GM18519 (cell line): ENCODE results near the gene GTPBP8.
A peak's percentile ranks its signal among the peaks of the same experiment; 100 is the strongest.
"Not testable (repeated sequence)": the region's sequence is repeated elsewhere in the genome, so short reads cannot be mapped to it uniquely, and the experiment has no call there.

Experiments used
- ATAC-seq: cut with Tn5 transposase; IDR thresholded peaks from one replicate; pipeline ENCODE4 v1.9.1; 2021; ENCODE audit warnings: mild to moderate bottlenecking, moderate library complexity; ENCODE audit not compliant: unreplicated experiment, low FRiP score

Gene GTPBP8

DNA sequence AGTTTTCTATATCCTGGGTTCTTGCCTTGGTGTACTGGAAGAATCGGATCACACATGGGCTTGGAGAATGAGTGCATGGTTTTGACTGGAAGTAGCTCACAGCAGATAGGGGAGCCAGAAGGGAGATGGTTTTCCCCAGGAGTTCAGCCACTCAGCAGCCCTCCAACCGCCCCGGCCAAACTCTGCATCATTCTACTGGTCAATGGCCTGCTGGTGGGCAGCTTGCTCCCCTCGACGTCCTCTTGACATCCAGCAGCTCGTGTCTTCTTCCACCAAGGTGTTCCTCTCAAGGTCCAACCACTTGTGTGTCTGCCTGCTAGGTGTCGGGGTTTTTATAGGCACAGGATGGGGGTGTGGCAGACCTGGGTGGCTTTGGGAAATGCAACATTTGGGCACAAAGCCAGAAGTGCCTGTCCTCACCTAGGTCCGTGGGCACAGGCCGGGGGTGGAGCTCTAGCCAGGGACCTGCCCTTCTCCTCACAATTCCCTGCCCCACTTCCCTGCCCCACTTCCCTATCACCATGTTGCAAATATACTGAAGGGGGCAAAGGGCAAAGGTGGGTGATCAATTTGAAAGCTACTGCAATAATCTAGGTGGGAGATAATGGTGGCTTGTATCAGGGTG, 3.0 kb upstream of the GTPBP8 start:
- ATAC-seq: no peak

DNA sequence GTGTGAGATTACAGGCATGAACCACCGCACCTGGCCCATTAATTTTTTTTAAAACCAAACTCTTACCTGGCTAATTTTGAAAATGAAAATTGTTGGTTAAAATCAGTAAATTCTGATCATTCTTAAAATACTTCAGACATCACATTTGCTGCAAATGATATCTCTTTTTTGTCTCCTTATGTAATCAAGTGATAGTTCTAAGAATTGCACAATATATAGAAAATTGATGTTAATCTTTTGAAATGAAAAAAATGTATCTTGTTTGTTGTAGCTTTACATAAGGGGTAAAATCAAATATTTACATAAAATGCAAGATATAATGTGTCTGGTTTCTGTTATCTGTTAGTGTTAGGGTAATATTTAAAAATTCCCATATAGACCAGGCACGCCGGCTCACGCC, 5.0 kb downstream of the GTPBP8 start:
- ATAC-seq: no peak

- ATAC-seq: no peak
Measured at GRCh38 chr3:113000691-113001090, 9.9 kb downstream of the GTPBP8 start.

DNA sequence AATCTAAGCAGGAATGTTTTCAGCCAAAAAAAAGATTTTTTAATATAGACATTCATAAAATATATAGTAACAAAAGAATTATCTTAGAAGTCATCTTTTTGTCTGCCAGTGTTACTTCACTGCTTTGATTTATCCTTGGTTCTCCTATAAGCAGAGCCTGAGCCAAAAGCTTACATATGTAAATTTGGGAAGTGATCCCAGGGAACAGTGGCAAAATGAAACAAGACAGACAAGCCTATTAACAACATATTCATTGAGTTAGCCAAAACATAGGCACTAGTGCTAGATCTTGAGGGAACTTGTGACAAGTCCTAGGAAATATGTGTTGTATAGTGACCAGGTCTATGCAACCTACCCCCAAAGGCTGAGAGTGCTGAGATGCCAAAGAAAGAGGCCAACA, 11.3 kb downstream of the GTPBP8 start:
- no peak for ATAC-seq

DNA sequence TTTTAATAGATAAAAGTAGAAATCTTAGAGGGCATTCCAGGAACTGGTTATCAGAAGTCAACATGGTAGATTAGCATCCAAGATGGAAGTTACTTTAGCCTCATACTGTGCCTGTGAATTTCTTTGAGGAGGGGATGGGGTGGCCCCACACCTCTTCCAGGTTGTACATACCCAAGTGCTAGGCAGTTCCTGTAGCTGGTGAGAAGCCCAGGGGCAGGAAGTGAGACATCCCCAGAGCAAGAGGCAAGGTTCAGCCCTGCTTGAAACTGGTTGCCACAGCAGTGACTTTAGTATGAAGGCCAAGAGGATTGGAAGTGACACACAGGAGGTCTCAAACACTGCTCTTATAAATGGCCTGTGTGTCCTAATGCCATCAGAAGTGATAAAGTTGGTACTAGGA, 11.9 kb downstream of the GTPBP8 start:
- ATAC-seq: no peak

DNA sequence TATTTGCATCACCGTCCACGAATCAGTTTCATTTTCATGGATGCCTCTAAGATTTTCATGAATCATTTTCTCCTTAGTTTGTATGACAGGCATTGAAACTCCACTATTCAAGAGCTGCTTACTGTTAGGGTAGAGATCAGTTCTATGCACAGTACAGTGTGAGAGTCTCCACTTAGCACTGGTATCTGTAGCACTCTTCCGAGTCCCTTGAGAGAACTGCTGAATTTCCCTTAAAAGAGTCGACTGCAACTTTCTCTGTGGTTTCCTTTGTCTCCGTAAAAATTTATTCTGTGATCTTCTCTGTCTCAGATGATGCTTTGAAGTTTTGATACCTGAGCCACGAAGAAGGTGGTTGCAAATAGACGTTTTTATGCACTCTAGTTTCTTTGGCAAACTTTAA, 14.8 kb downstream of the GTPBP8 start:
- ATAC-seq: no peak

GRCh38 chr3:113006359-113007056, 15.7 kb downstream of the GTPBP8 start:
- no peak for ATAC-seq

GRCh38 chr3:113008117-113008516, 17.3 kb downstream of the GTPBP8 start:
- no peak for ATAC-seq

DNA sequence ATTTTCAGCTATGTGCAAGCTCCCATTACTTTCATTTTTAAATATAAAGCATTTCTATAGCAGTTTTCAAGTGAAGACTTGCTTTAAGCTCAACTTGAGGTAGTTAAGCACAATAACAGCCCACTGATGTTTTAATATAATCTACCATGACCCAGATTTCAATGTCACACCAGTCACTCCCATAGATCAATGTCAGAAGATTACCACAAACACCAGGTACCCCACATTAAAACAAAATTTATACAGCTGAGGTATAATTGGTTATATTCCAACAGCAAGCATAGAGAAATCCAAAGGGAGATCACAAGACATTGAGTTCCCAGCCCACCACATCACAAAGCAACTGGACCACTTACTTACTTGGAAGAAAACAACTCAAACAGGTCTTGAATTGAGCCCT, 22.8 kb downstream of the GTPBP8 start:
- no peak for ATAC-seq

- ATAC-seq: no peak
Measured at GRCh38 chr3:113018536-113019181, 27.9 kb downstream of the GTPBP8 start.

DNA sequence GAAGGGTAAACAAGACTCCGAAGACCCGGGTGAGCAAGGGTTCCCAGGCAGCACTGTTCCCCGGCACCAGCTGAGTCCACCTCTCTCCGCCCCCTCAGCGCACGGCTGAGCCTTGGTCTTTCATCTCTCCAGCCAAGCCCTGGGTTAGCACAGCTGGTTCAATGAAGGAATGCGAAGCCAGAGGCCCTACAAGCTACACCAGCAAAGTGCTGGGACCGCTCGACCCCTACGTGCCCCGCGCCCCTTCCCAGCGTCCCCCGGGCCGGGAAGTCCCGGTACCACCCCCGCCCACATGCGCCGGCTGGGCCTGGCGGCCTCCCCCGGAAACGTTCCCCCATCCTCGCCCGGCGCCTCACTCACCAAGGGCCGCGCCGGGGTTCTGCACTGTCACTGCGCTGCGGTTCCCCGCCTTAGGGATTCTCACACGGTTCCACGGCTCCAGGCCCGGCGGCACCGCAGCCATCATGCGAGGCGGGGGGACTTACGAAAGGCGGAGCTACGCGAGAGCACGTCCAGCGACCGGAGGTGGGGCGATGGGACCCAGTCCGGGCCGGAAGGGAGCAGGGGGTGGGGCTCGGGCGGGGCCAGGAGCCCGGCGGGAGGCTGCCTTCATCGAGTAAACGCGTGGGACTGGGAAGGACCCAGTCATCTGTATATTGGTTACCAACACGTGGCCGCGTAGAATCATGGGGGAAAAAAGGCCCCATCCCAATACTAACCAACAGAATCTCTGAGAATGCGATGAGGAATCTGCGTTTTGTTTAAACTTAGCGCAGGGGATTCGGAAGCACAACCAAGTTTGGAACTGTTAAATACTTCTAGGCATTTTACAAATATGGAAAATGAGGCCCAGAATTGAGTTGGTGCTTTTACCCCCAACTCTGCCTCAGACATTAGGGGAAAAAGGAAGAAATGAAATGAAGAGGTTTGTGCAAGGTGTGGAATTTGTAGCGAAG, 28.7 kb downstream of the GTPBP8 start:
- ATAC-seq: peak; percentile 76

- no peak for ATAC-seq
Measured at GRCh38 chr3:113021471-113021870, 30.7 kb downstream of the GTPBP8 start.

DNA sequence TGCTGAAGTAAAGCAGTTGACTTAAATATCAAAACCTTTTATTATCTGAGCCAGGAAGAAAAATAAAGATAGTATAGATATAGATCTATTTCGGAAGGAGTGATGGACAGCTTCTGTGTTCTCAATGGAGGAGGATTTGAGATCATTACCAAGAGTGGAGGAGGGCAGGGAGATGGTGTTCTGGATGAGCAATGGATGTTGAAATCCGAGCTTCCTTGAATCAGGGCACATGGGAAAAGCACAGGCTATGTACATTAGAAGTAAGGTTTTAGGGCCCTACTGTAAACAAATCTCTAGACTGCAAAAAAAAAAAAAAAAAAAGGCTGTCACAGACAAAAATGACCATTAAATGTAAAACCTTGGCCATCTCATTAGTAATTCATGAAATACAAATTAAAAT, 43.2 kb downstream of the GTPBP8 start:
- ATAC-seq: no peak

DNA sequence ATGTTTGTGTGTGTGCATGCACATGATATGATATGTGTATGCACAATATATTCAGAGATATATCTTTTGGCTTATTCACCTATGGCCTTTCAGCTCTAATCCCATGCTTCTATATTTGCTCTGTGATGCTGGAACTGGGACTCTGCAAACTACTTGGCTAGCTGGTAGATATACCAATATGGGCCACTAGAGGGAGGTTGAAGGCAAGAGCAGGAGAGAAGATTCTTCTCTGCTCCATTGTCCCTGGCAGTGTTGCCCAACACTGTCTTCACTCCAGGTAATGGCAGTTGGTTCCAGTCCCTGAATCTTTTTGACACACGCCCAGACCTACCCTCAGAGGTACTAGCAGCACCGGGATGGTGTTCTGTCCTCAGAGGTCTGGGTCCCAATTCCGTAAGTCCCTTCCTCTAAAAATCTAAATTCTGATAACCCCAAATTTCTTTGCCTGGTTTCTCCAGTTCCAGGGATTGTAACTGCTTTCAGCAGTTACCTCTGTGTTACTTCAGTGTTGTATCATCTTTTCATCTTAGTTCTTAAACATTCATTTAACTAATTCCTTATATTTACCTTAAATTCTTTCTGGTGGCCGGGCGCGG, 44.7 kb downstream of the GTPBP8 start:
- peak; percentile 51 for ATAC-seq

- ATAC-seq: no peak
Measured at GRCh38 chr3:113038328-113038727, 47.5 kb downstream of the GTPBP8 start.

DNA sequence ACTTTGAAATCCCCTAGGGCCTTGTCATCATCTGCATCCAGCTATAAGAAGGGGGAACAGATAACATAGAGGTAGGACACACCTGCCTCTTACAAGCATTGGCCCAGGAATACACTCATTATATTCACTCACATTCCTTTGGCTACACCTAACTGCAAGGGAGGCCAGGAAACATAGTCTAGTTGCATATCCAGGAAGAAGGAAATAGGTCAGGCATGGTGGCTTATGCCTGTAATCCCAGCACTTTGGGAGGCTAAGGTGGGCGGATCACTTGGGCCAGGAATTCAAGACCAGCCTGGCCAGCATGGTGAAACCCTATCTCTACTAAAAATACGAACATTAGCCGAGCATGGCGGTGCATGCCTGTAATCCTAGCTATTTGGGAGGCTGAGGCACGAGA, 48.8 kb downstream of the GTPBP8 start:
- ATAC-seq: no peak

DNA sequence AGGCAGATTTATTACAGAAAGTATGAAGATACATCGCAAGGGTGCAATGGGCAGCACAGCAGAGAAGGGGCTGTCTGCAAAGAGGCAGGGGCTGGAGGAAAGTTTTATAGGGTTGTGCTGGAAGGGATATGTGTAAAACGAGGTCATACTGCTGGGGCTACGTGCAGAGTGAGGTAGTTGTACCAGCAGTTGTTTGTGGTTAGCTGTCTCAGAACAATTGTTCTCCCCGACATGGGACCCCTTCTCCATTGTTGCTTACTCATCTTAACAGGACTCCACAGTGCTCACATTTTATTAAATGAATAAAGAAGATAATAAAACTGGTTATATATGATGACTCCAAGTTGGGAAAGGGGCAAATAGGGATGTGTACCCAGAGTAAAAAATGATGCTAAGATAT, 49.4 kb downstream of the GTPBP8 start:
- ATAC-seq: no peak

GRCh38 chr3:113043686-113044085, 52.9 kb downstream of the GTPBP8 start:
- no peak for ATAC-seq

GRCh38 chr3:113046186-113046965, 55.6 kb downstream of the GTPBP8 start:
- not testable (repeated sequence) for ATAC-seq

GRCh38 chr3:113051302-113051711, 60.5 kb downstream of the GTPBP8 start:
- peak; percentile 71 for ATAC-seq
